Progenitor cell of endocrine pancreas (in vitro differentiated cells): Measurements from ENCODE around the gene TRIM2. TPM values are rescaled to one million over a fixed set of nuclear protein-coding genes. Genes with fewer than 3 reads are reported as not detected.

ENCODE experiments used
- DNase-seq: peaks from one replicate; pipeline ENCODE4 v3.0.0; 2021; ENCODE audit warnings: low spot score; ENCODE audit not compliant: unreplicated experiment
- H3K27ac Mint-ChIP-seq: 2 replicates; pipeline ENCODE4 v1.8.0; 2021; ENCODE audit warnings: mild to moderate bottlenecking, moderate library complexity, mixed read lengths
- H3K27me3 Mint-ChIP-seq: 2 replicates; pipeline ENCODE4 v1.8.0; 2021; ENCODE audit warnings: mixed read lengths
- H3K36me3 Mint-ChIP-seq: 2 replicates; pipeline ENCODE4 v1.8.0; 2022; ENCODE audit warnings: mixed read lengths; ENCODE audit not compliant: insufficient read depth
- H3K4me1 Mint-ChIP-seq: 2 replicates; pipeline ENCODE4 v1.8.0; 2021; ENCODE audit warnings: low read depth, mixed read lengths
- H3K4me3 Mint-ChIP-seq: 2 replicates; pipeline ENCODE4 v1.8.0; 2021; ENCODE audit warnings: low read depth, mild to moderate bottlenecking, moderate library complexity, mixed read lengths
- H3K9me3 Mint-ChIP-seq: 2 replicates; pipeline ENCODE4 v1.8.0; 2021; ENCODE audit warnings: low read depth, mixed read lengths
- total RNA-seq: library from RNA; stranded (reverse); gene quantifications from 2 replicates; pipeline ENCODE4 v1.2.1, GENCODE V29; 2021
- TF ChIP-seq, protein P1 (sequence below): fragments of 200-600 bp; sonication (generic); IDR thresholded peaks from one replicate; pipeline ENCODE4 v1.5.0; 2021; ENCODE audit warnings: antibody characterized with exemption, mild to moderate bottlenecking; ENCODE audit not compliant: unreplicated experiment

Gene TRIM2
- total RNA-seq, 1 donor from 2014 or later, result 59.6 TPM

DNA sequence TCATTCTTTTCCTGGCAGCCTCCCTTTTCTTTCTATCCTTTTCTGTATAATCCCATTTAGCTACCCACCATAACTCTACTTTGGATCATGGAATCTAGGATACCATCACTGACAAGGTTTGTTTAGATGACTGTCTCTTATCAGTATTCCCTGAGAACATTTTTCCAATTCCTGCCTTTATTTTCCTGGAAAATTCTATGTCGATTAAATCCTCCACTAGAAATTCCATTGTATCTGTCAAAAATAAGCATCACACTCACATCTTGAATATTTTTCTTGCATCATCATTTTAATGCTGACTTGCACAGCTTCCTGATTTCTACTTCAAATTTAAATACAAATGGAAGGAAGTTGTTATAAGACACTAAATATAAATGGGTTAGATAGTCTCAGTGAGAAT is 20.2 kb downstream of the TRIM2 start:
- Mint-ChIP-seq H3K27me3 (no peaks in the 10 kb centered on the region), H3K4me1 (peaks cover 44% of the 10 kb centered on the region), H3K4me3 (peak overlapping the region; percentile 80), H3K27ac (peak overlapping the region; percentile 53), H3K9me3 (no peaks in the 10 kb centered on the region), H3K36me3 (peaks cover 10% of the 10 kb centered on the region)
- TF ChIP-seq, protein P1, sequence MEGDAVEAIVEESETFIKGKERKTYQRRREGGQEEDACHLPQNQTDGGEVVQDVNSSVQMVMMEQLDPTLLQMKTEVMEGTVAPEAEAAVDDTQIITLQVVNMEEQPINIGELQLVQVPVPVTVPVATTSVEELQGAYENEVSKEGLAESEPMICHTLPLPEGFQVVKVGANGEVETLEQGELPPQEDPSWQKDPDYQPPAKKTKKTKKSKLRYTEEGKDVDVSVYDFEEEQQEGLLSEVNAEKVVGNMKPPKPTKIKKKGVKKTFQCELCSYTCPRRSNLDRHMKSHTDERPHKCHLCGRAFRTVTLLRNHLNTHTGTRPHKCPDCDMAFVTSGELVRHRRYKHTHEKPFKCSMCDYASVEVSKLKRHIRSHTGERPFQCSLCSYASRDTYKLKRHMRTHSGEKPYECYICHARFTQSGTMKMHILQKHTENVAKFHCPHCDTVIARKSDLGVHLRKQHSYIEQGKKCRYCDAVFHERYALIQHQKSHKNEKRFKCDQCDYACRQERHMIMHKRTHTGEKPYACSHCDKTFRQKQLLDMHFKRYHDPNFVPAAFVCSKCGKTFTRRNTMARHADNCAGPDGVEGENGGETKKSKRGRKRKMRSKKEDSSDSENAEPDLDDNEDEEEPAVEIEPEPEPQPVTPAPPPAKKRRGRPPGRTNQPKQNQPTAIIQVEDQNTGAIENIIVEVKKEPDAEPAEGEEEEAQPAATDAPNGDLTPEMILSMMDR, result no peak
- DNase-seq, result no peak

GRCh38 chr4:153227469-153228075 is 23.3 kb downstream of the TRIM2 start:
- Mint-ChIP-seq H3K4me1 (peaks cover 32% of the 10 kb centered on the region), H3K27me3 (no peaks in the 10 kb centered on the region), H3K9me3 (no peaks in the 10 kb centered on the region), H3K27ac (no peak overlapping the region), H3K36me3 (peaks cover 10% of the 10 kb centered on the region), H3K4me3 (no peak overlapping the region)
- TF ChIP-seq, protein P1, result no peak
- no peak for DNase-seq

DNA sequence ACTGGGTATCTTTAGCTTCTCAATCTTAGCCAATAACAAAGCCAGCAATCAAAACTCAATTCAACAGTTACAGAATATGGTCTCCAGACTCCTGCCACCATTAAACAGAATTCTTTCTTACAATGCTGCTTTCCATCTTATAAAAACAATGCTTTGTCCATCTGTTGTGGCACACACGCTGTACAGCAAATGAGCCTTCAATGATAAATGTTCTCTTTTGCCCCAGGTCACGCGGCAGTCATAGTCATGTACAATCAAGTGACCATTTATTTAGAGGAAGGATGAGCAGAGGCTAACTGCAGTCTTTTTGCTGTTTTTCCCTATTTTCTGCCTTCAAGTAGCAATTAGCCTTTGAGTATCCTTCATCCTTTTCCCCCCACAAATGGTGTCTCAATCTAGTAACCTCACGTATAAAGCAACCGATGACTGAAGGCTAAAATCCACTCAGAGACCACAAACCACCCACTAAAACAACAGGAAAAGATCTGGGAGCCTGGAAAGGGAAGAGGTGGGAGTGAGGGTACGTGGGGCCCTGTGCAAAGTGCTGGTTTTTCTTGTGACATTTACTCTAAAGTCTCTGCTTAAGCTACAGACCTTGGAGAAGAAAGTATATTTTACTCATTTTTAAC is 24.4 kb downstream of the TRIM2 start:
- DNase-seq, result no peak
- TF ChIP-seq, protein P1, result no peak
- Mint-ChIP-seq H3K4me3 (no peak overlapping the region), H3K27ac (no peak overlapping the region), H3K4me1 (peaks cover 33% of the 10 kb centered on the region), H3K27me3 (no peaks in the 10 kb centered on the region), H3K9me3 (no peaks in the 10 kb centered on the region), H3K36me3 (peaks cover 10% of the 10 kb centered on the region)

- no peaks in the 10 kb centered on the region for H3K27me3 Mint-ChIP-seq
- no peaks in the 10 kb centered on the region for H3K9me3 Mint-ChIP-seq
- peaks cover 5% of the 10 kb centered on the region for H3K36me3 Mint-ChIP-seq
- no peak for DNase-seq
- peaks cover 25% of the 10 kb centered on the region for H3K4me1 Mint-ChIP-seq
- H3K27ac Mint-ChIP-seq, result no peak overlapping the region
- H3K4me3 Mint-ChIP-seq, result no peak overlapping the region
- TF ChIP-seq, protein P1, result no peak
Observed at GRCh38 chr4:153229545-153229944, 25.3 kb downstream of the TRIM2 start.

- Mint-ChIP-seq H3K27ac (no peak overlapping the region), H3K9me3 (no peaks in the 10 kb centered on the region), H3K4me1 (peaks cover 19% of the 10 kb centered on the region), H3K4me3 (no peak overlapping the region), H3K27me3 (no peaks in the 10 kb centered on the region), H3K36me3 (peaks cover 3% of the 10 kb centered on the region)
- TF ChIP-seq, protein P1, result peak; percentile 45
- no peak for DNase-seq
Observed at GRCh38 chr4:153232768-153233167, 28.5 kb downstream of the TRIM2 start.
